Gastrocnemius medialis (tissue), 4 donors: ENCODE measurements around the gene CDSN. TPM values are rescaled to one million over a fixed set of nuclear protein-coding genes. Genes with fewer than 3 reads are reported as not detected.

Experiments used
- ATAC-seq, 2 donors: fragments of 150-250 bp; one replicate each; pipeline ENCODE4 v1.9.1; 2016
- DNase-seq, 2 donors: peaks; one replicate each; pipeline ENCODE4 v3.0.0-alpha.2; 2019
- H3K27ac ChIP-seq, 4 donors: fragments of 200-600 bp; sonication (generic); 1 replicate in 1 of 4; 2 replicates in 3 of 4; pipeline ENCODE4 v1.5.1; 2016 to 2018; ENCODE audit warnings: mild to moderate bottlenecking in 2 of 4, moderate library complexity in 1 of 4
- H3K27me3 ChIP-seq, 3 donors: fragments of 200-600 bp; sonication (generic) in 2 of 3; 1 replicate in 1 of 3; 2 replicates in 2 of 3; pipeline versions ENCODE4 v1.5.1 to v1.6.0; 2016 to 2019; ENCODE audit warnings: mild to moderate bottlenecking in 1 of 3, moderate library complexity in 1 of 3
- H3K36me3 ChIP-seq, 2 donors: fragments of 200-600 bp; sonication (generic) in 1 of 2; one replicate each; pipeline ENCODE4 v1.5.1; 2017 to 2018
- H3K4me1 ChIP-seq, 2 donors: fragments of 200-600 bp; sonication (generic) in 1 of 2; one replicate each; pipeline ENCODE4 v1.5.1; 2016 to 2017; ENCODE audit warnings: mild to moderate bottlenecking in 2 of 2
- H3K4me3 ChIP-seq, 4 donors: fragments of 200-600 bp; sonication (generic) in 3 of 4; 1 replicate in 1 of 4; 2 replicates in 3 of 4; pipeline ENCODE4 v1.5.1; 2016 to 2019; ENCODE audit warnings: mild to moderate bottlenecking in 2 of 4
- H3K9me3 ChIP-seq, 3 donors: fragments of 200-600 bp; sonication (generic) in 2 of 3; 1 replicate in 1 of 3; 2 replicates in 2 of 3; pipeline ENCODE4 v1.5.1; 2016 to 2019
- POLR2A ChIP-seq, 2 donors: fragments of 450-650 bp; IDR thresholded peaks; one replicate each; pipeline ENCODE4 v1.6.1; 2017; ENCODE audit warnings: antibody characterized with exemption in 2 of 2, mild to moderate bottlenecking in 2 of 2, moderate library complexity in 2 of 2
- in situ Hi-C, 4 donors: fragments of 200-750 bp; cut with MboI; loops; one replicate each; pipeline versions ENCODE4 v1.15.0 to v1.8.0; 2017; ENCODE audit warnings: low sequenced_read_pairs in 4 of 4
- intact Hi-C: fragments of 100-400 bp; cut with DNase I; formaldehyde crosslinking; loops from one replicate; pipeline ENCODE4 v1.15.1; 2023; ENCODE audit warnings: low total_unique reads
- total RNA-seq, 4 donors: library from RNA; depleted of rRNA; stranded (reverse); fragments of >200 nt; gene quantifications; one replicate each; pipeline versions ENCODE4 v1.1.0 to v1.2.3, GENCODE V29; 2016
- TF ChIP-seq, protein P1 (sequence below), 5 experiments: fragments of 450-650 bp in 3 of 5; fragments of 200-600 bp in 2 of 5; sonication (generic) in 2 of 5; IDR thresholded peaks in 4 of 5; conservative IDR thresholded peaks in 1 of 5; 1 replicate in 4 of 5; 2 replicates in 1 of 5; pipeline ENCODE4 v1.5.1; 2016 to 2019; ENCODE audit warnings: antibody characterized with exemption in 5 of 5, mild to moderate bottlenecking in 3 of 5, moderate library complexity in 3 of 5

Gene CDSN
- total RNA-seq, 4 donors from 2014 or later, result not detected

DNA sequence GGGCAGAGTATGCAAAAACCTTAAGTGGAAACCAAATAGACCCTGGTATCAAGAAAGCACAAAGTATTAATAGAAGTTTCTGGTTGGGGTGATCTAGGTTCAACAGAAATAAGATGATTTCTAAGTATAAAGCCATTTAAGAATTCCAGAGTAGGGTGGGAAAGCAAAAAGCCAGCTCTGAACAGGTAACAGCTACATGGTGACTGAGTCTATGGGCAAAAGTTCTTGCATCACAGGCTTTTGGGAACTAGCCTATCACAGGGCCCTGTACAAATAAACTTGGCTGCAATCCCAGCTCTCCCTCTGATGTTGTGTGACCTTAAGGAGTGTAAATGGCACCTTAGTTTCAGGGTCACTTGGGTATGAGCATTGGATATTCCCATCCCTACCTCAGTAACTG is 43.7 kb upstream of the CDSN start:
- Histone ChIP-seq H3K36me3 (no peaks in the 10 kb centered on the region), H3K4me3 (no peak overlapping the region), H3K27ac (no peak overlapping the region), H3K9me3 (no peaks in the 10 kb centered on the region), H3K27me3 (no peaks in the 10 kb centered on the region), H3K4me1 (peaks cover 4 to 6% of the 10 kb centered on the region in 2 donors)
- intact Hi-C loops (no loop called here), in situ Hi-C loops (no loop called here)
- ATAC-seq, result no peak
- TF ChIP-seq, protein P1, sequence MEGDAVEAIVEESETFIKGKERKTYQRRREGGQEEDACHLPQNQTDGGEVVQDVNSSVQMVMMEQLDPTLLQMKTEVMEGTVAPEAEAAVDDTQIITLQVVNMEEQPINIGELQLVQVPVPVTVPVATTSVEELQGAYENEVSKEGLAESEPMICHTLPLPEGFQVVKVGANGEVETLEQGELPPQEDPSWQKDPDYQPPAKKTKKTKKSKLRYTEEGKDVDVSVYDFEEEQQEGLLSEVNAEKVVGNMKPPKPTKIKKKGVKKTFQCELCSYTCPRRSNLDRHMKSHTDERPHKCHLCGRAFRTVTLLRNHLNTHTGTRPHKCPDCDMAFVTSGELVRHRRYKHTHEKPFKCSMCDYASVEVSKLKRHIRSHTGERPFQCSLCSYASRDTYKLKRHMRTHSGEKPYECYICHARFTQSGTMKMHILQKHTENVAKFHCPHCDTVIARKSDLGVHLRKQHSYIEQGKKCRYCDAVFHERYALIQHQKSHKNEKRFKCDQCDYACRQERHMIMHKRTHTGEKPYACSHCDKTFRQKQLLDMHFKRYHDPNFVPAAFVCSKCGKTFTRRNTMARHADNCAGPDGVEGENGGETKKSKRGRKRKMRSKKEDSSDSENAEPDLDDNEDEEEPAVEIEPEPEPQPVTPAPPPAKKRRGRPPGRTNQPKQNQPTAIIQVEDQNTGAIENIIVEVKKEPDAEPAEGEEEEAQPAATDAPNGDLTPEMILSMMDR (IDR thresholded peaks at IDR 0.05 in 4 of 5, conservative IDR thresholded peaks at IDR 0.05 in 1 of 5), result no peak
- no peak for TF ChIP-seq POLR2A (IDR thresholded peaks at IDR 0.05)
- DNase-seq, result no peak

DNA sequence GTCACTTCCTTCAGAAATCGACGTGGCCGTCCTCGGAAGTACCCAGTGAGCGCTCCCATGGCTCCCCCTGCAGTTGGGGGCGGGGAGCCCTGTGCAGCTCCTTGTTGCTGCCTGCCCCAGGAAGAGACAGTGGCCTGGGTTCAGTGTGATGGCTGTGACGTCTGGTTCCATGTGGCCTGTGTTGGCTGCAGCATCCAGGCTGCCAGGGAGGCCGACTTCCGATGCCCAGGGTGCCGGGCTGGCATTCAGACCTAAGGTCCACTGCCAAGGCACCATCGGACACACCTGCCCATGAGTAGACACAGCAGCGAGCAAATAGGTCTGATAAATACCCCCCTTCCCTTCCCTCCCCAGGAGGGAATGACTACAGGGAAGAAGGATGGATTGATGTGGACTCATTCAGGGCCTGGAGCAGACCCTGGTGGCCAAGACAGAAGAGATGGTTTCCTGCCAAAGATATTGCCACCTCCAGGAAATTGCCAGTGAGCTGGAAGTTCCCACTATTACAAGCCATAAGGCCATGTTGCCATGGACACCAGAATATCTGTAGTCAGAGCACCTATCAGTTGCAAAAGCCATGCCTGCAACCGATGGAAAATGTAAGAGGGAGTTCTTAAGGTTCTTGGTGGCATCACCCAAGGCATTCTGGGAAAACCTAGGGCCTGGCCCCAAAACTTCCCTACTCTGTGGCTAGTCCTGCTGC is 42.4 kb upstream of the CDSN start:
- Histone ChIP-seq H3K4me3 (no peak overlapping the region), H3K36me3 (no peaks in the 10 kb centered on the region), H3K4me1 (peaks cover 5 to 12% of the 10 kb centered on the region in 2 donors), H3K27ac (no peak overlapping the region), H3K27me3 (no peaks in the 10 kb centered on the region), H3K9me3 (no peaks in the 10 kb centered on the region)
- ATAC-seq (no peak), DNase-seq (no peak)
- TF ChIP-seq, protein P1 (IDR thresholded peaks at IDR 0.05 in 4 of 5, conservative IDR thresholded peaks at IDR 0.05 in 1 of 5), result no peak
- no peak for TF ChIP-seq POLR2A (IDR thresholded peaks at IDR 0.05)
- intact Hi-C loops (no loop called here), in situ Hi-C loops (no loop called here)

- ATAC-seq, result no peak
- Histone ChIP-seq H3K36me3 (no peaks in the 10 kb centered on the region), H3K9me3 (no peaks in the 10 kb centered on the region), H3K27ac (no peak overlapping the region), H3K27me3 (no peaks in the 10 kb centered on the region), H3K4me1 (peaks cover 15 to 17% of the 10 kb centered on the region in 2 donors), H3K4me3 (no peak overlapping the region)
- no peak for DNase-seq
- in situ Hi-C loops, result no loop called here
- intact Hi-C loops, result no loop called here
- TF ChIP-seq, protein P1 (IDR thresholded peaks at IDR 0.05 in 4 of 5, conservative IDR thresholded peaks at IDR 0.05 in 1 of 5), result no peak
- TF ChIP-seq POLR2A (IDR thresholded peaks at IDR 0.05), result no peak
Measured at GRCh38 chr6:31161216-31162126, 41.2 kb upstream of the CDSN start.

DNA sequence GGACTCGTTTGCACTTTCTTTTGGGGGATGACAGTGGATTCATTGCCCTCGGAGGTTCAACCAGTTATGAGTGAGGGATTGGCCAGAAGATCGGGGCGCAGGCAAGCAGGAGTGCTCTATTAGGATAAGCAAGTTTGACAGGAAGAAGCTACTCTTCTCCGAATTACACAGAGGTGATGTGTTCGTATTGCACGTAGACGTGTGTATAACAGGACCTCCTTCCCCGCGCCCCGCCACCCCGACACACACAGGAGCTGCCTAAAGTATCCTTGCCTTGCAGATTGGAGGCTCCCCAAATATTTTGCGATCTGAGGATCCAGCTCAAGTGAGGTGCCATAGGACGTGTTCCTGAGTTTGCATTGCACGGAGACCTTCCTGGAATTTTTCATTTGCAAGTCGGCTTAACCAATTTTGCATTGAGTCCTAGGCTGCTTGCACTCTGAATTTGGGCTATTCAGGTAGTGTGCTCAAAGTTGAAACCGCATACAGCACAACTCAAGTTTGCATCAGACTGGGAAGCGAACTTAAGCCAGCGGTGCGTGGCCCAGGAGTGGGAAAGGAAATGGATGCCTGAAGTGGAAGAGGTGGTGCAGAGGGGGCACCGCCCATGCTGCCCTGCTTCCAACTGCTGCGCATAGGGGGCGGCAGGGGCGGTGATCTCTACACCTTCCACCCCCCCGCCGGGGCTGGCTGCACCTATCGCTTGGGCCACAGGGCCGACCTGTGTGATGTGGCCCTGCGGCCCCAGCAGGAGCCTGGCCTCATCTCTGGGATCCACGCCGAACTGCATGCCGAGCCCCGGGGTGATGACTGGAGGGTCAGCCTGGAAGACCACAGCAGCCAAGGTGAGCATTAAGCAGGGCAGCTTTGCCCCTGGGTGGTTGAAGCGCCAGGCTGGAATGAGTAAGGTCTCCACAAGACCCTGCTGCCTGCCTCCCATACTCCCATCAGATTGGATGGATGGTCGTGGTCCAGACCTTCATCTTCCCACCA is 38.9 kb upstream of the CDSN start:
- Histone ChIP-seq H3K36me3 (peaks cover 0 to 8% of the 10 kb centered on the region in 2 donors), H3K27ac (peak overlapping the region in 3 of 4 donors; percentile 52 to 89 (median 85)), H3K9me3 (no peaks in the 10 kb centered on the region), H3K4me3 (peak overlapping the region; percentile 60 to 86 (median 74)), H3K27me3 (no peaks in the 10 kb centered on the region), H3K4me1 (peaks cover 20 to 26% of the 10 kb centered on the region in 2 donors)
- in situ Hi-C loops (no loop called here), intact Hi-C loops (loop anchor here (1.0 to 5.0 kb wide), 3 partner anchors 28 to 113 kb away; partner anchors contain the start of gene HLA-C)
- no peak for TF ChIP-seq POLR2A (IDR thresholded peaks at IDR 0.05)
- TF ChIP-seq, protein P1 (IDR thresholded peaks at IDR 0.05 in 4 of 5, conservative IDR thresholded peaks at IDR 0.05 in 1 of 5), result no peak
- ATAC-seq (no peak), DNase-seq (no peak)
